ENCODE results near the gene ZNF276. TPM values are rescaled to one million over a fixed set of nuclear protein-coding genes. Genes with fewer than 3 reads are reported as not detected.

Gene ZNF276
- total RNA-seq, 4 donors from 2014 or later: 10.9 to 39.6 (median 22.2) TPM

- TF ChIP-seq CTCF (IDR thresholded peaks at IDR 0.05; ENCODE audit: low read depth): no peak
Measured at GRCh38 chr16:89732142-89732917, 11.0 kb downstream of the ZNF276 start.

- TF ChIP-seq CTCF (IDR thresholded peaks at IDR 0.05; ENCODE audit: low read depth): no peak
Measured at GRCh38 chr16:89732918-89733242, 11.5 kb downstream of the ZNF276 start.

- no peak for TF ChIP-seq CTCF (IDR thresholded peaks at IDR 0.05; ENCODE audit: low read depth)
Measured at GRCh38 chr16:89733322-89733721, 12.0 kb downstream of the ZNF276 start.

GRCh38 chr16:89733792-89734191, 12.5 kb downstream of the ZNF276 start:
- TF ChIP-seq CTCF (IDR thresholded peaks at IDR 0.05; ENCODE audit: low read depth): no peak

- no peak for TF ChIP-seq CTCF (IDR thresholded peaks at IDR 0.05; ENCODE audit: low read depth)
Measured at GRCh38 chr16:89736554-89736953, 15.2 kb downstream of the ZNF276 start.

- TF ChIP-seq CTCF (IDR thresholded peaks at IDR 0.05; ENCODE audit: low read depth): no peak
Measured at GRCh38 chr16:89737341-89738071, 16.2 kb downstream of the ZNF276 start.

- no peak for TF ChIP-seq CTCF (IDR thresholded peaks at IDR 0.05; ENCODE audit: low read depth)
Measured at GRCh38 chr16:89738072-89738377, 16.7 kb downstream of the ZNF276 start.
